GM18526 (cell line): ENCODE measurements around the gene MASP2.

Source experiments
- POLR2A ChIP-seq: IDR thresholded peaks from 3 replicates; pipeline ENCODE4 v1.6.1; 2011; ENCODE audit not compliant: insufficient read length; ENCODE audit errors: extremely low read depth

The MASP2 gene

GRCh38 chr1:10980094-10980577 is 66.9 kb downstream of the MASP2 start:
- TF ChIP-seq POLR2A: no peak

DNA sequence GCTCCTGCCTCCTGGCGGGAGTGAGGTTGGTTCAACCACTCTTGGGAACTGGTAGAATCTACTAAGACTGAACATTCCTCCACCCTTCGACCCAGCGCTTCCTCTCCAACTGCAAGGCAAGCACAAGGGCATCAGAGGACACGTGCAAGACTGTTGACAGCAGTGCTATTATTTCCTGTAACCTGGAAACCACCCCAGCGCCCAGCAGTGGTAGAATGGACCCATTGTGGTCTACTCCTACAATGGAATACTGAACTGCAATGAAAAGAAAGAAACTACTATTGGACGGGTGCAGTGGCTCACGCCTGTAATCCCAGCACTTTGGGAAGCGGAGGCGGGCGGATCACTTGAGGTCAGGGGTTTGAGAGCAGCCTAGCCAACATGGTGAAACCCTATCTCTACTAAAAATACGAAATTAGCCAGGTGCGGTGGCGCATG is 67.5 kb downstream of the MASP2 start:
- TF ChIP-seq POLR2A: no peak

- TF ChIP-seq POLR2A: no peak
Measured at GRCh38 chr1:10978719-10979118, 68.3 kb downstream of the MASP2 start.
